GM18520 (cell line): ENCODE data around the gene BUB1B.

Source experiments
- ATAC-seq: cut with Tn5 transposase; IDR thresholded peaks from one replicate; pipeline ENCODE4 v1.9.1; 2021; ENCODE audit not compliant: unreplicated experiment

The BUB1B gene

GRCh38 chr15:40252141-40252437 lies 91.2 kb downstream of the BUB1B start:
- no peak for ATAC-seq

GRCh38 chr15:40252438-40253166 lies 91.7 kb downstream of the BUB1B start:
- no peak for ATAC-seq

- no peak for ATAC-seq
Measured at GRCh38 chr15:40253167-40253790, 92.4 kb downstream of the BUB1B start.

GRCh38 chr15:40254452-40254851 lies 93.6 kb downstream of the BUB1B start:
- ATAC-seq, result no peak

GRCh38 chr15:40255033-40255432 lies 94.2 kb downstream of the BUB1B start:
- ATAC-seq, result no peak

- peak; percentile 85 for ATAC-seq
Measured at GRCh38 chr15:40256638-40257235, 95.9 kb downstream of the BUB1B start.

GRCh38 chr15:40257656-40258450 lies 97.0 kb downstream of the BUB1B start:
- no peak for ATAC-seq

GRCh38 chr15:40258544-40258943 lies 97.7 kb downstream of the BUB1B start:
- ATAC-seq, result no peak

- ATAC-seq, result no peak
Measured at GRCh38 chr15:40259021-40259420, 98.2 kb downstream of the BUB1B start.

- ATAC-seq, result no peak
Measured at GRCh38 chr15:40263024-40263754, 102.3 kb downstream of the BUB1B start.

GRCh38 chr15:40264321-40265153 lies 103.7 kb downstream of the BUB1B start:
- no peak for ATAC-seq

- no peak for ATAC-seq
Measured at GRCh38 chr15:40265355-40265754, 104.5 kb downstream of the BUB1B start.

GRCh38 chr15:40265875-40266274 lies 105.0 kb downstream of the BUB1B start:
- ATAC-seq, result no peak

GRCh38 chr15:40266828-40267304 lies 106.0 kb downstream of the BUB1B start:
- no peak for ATAC-seq

GRCh38 chr15:40267670-40268069 lies 106.8 kb downstream of the BUB1B start:
- ATAC-seq, result no peak

- ATAC-seq, result no peak
Measured at GRCh38 chr15:40269604-40270003, 108.7 kb downstream of the BUB1B start.

GRCh38 chr15:40270246-40270995 lies 109.6 kb downstream of the BUB1B start:
- no peak for ATAC-seq
